Esophagus squamous epithelium (tissue), 4 donors: ENCODE results near the gene NEDD4L.

Source experiments
- CTCF ChIP-seq, 6 experiments: fragments of 450-650 bp in 4 of 6; fragments of 200-600 bp in 2 of 6; sonication (generic) in 2 of 6; IDR thresholded peaks; one replicate each; pipeline ENCODE4 v1.5.1; 2016 to 2019; ENCODE audit warnings: antibody characterized with exemption in 6 of 6, mild to moderate bottlenecking in 4 of 6, moderate library complexity in 4 of 6
- POLR2A ChIP-seq, 4 donors: fragments of 450-650 bp; IDR thresholded peaks; one replicate each; pipeline ENCODE4 v1.6.1; 2017; ENCODE audit warnings: antibody characterized with exemption in 4 of 4, mild to moderate bottlenecking in 4 of 4, moderate library complexity in 3 of 4

- TF ChIP-seq CTCF (IDR thresholded peaks at IDR 0.05), result no peak
- TF ChIP-seq POLR2A (IDR thresholded peaks at IDR 0.05), result no peak
Measured at GRCh38 chr18:58272779-58273435, 228.9 kb downstream of the NEDD4L start.
